ENCODE data around the gene SPRED3.

DNA sequence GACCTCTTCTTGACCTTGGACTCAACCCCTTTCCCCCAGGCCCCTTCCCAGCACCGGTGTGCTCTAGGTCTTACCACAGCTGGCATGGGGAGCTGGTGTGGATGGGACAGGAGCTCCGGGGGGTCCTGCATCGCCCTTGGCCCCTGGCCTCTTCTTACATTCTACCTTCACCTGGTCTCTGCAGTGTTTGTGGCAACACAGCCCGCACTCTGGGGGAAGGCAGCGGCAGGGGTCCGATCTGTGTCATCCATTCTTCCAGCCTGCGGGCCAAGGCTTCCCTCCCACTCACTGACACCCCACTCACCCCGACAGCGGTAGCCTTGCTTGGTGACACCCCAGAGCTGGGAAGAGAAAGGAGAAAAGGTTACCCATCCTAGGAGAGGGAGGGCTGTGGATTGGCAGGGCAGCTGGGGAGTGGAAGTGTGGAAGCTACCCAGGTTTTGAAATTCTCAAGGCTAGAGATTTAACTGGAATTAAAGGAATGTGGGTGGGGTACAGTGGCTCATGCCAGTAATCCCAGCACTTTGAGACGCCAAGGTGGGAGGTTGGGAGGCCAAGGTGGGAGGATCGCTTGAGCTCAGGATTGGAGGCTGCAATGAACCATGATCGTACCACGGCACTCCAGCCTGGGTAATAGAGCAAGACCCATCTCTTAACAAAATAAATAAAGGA, 22.7 kb downstream of the SPRED3 start:
- TF ChIP-seq TAF1 (IDR thresholded peaks at IDR 0.05; ENCODE audit: low read depth) (no peak), CEBPB (IDR thresholded peaks at IDR 0.05) (no peak), EP300 (IDR thresholded peaks at IDR 0.05; ENCODE audit: borderline replicate concordance) (no peak), TCF12 (IDR thresholded peaks at IDR 0.05; ENCODE audit: low read depth) (no peak), YY1 (IDR thresholded peaks at IDR 0.05; ENCODE audit: low read depth) (no peak), RAD21 (IDR thresholded peaks at IDR 0.05; ENCODE audit: low read depth) (no peak), FOXM1 (IDR thresholded peaks at IDR 0.05; ENCODE audit: borderline replicate concordance, low read depth) (no peak), TEAD4 (IDR thresholded peaks at IDR 0.05) (no peak), ZBTB7A (IDR thresholded peaks at IDR 0.05; ENCODE audit: low read depth) (no peak), EGR1 (IDR thresholded peaks at IDR 0.05) (no peak), NFIC (IDR thresholded peaks at IDR 0.05) (no peak)
- TF ChIP-seq, protein P1, sequence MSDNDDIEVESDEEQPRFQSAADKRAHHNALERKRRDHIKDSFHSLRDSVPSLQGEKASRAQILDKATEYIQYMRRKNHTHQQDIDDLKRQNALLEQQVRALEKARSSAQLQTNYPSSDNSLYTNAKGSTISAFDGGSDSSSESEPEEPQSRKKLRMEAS (IDR thresholded peaks at IDR 0.05) = no peak
- TF ChIP-seq, protein P2, sequence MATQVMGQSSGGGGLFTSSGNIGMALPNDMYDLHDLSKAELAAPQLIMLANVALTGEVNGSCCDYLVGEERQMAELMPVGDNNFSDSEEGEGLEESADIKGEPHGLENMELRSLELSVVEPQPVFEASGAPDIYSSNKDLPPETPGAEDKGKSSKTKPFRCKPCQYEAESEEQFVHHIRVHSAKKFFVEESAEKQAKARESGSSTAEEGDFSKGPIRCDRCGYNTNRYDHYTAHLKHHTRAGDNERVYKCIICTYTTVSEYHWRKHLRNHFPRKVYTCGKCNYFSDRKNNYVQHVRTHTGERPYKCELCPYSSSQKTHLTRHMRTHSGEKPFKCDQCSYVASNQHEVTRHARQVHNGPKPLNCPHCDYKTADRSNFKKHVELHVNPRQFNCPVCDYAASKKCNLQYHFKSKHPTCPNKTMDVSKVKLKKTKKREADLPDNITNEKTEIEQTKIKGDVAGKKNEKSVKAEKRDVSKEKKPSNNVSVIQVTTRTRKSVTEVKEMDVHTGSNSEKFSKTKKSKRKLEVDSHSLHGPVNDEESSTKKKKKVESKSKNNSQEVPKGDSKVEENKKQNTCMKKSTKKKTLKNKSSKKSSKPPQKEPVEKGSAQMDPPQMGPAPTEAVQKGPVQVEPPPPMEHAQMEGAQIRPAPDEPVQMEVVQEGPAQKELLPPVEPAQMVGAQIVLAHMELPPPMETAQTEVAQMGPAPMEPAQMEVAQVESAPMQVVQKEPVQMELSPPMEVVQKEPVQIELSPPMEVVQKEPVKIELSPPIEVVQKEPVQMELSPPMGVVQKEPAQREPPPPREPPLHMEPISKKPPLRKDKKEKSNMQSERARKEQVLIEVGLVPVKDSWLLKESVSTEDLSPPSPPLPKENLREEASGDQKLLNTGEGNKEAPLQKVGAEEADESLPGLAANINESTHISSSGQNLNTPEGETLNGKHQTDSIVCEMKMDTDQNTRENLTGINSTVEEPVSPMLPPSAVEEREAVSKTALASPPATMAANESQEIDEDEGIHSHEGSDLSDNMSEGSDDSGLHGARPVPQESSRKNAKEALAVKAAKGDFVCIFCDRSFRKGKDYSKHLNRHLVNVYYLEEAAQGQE (IDR thresholded peaks at IDR 0.05; ENCODE audit: low read depth) = no peak

All from Ishikawa (cell line).